BE2C (cell line): ENCODE measurements around the gene BTBD17.
A peak's percentile ranks its signal among the peaks of the same experiment; 100 is the strongest.

Experiments used
- DNase-seq: peaks from one replicate; pipeline ENCODE4 v3.0.0-alpha.2; 2020
- H3K27me3 ChIP-seq: fragments of 250-450 bp; sonication (Bioruptor Pico); 2 replicates; pipeline ENCODE4 v1.5.1; 2020; ENCODE audit warnings: mild to moderate bottlenecking
- H3K36me3 ChIP-seq: fragments of 250-450 bp; sonication (Bioruptor Pico); 2 replicates; pipeline ENCODE4 v1.5.1; 2020; ENCODE audit warnings: mild to moderate bottlenecking
- H3K4me1 ChIP-seq: fragments of 250-450 bp; sonication (Bioruptor Pico); 2 replicates; pipeline ENCODE4 v1.5.1; 2020
- H3K4me3 ChIP-seq: 2 replicates; pipeline ENCODE4 v1.5.1; 2011; ENCODE audit warnings: low read depth, low read length
- H3K9me3 ChIP-seq: fragments of 250-450 bp; sonication (Bioruptor Pico); 2 replicates; pipeline ENCODE4 v1.5.1; 2020
- TF ChIP-seq, protein P1 (sequence below): IDR thresholded peaks from 2 replicates; pipeline ENCODE4 v1.5.1; 2012; ENCODE audit warnings: mild to moderate bottlenecking, low read depth, low read length

Gene BTBD17

DNA sequence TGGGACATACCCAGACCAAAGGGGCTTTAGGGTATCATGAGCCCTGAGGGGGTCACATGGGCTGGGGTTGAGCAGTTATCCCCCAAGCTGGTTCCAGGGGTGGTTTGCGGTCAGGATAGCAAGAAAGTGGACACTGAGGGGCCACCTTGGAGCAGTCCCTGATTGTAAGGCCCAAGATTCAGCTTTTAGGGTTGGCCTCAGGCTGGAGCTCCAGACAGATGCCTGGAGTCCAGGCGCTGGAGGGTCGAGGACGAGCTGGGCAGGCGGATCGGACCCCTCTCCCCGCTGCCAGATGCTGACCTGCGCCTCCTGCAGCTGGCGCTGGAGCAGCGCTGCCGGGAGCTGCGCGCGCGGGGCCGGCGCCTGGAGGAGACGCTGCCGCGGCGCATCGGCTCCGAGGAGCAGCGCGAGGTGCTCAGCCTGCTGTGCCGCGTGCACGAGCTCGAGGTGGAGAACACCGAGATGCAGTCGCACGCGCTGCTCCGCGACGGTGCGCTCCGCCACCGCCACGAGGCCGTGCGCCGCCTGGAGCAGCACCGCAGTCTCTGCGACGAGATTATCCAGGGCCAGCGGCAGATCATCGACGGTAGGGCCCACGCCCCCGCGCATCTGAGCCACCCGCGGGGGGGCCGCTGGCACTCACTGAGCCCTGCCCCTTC, 10.0 kb downstream of the BTBD17 start:
- H3K9me3 ChIP-seq, result no peaks in the 10 kb centered on the region
- TF ChIP-seq, protein P1, sequence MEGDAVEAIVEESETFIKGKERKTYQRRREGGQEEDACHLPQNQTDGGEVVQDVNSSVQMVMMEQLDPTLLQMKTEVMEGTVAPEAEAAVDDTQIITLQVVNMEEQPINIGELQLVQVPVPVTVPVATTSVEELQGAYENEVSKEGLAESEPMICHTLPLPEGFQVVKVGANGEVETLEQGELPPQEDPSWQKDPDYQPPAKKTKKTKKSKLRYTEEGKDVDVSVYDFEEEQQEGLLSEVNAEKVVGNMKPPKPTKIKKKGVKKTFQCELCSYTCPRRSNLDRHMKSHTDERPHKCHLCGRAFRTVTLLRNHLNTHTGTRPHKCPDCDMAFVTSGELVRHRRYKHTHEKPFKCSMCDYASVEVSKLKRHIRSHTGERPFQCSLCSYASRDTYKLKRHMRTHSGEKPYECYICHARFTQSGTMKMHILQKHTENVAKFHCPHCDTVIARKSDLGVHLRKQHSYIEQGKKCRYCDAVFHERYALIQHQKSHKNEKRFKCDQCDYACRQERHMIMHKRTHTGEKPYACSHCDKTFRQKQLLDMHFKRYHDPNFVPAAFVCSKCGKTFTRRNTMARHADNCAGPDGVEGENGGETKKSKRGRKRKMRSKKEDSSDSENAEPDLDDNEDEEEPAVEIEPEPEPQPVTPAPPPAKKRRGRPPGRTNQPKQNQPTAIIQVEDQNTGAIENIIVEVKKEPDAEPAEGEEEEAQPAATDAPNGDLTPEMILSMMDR, result 0 out of 2 replicates have a peak, but pooled peaks have one; percentile 10
- H3K4me1 ChIP-seq, result no peaks in the 10 kb centered on the region
- peaks cover 100% of the 10 kb centered on the region for H3K27me3 ChIP-seq
- H3K4me3 ChIP-seq, result no peak overlapping the region
- H3K36me3 ChIP-seq, result no peaks in the 10 kb centered on the region
- DNase-seq, result peak; percentile 37

DNA sequence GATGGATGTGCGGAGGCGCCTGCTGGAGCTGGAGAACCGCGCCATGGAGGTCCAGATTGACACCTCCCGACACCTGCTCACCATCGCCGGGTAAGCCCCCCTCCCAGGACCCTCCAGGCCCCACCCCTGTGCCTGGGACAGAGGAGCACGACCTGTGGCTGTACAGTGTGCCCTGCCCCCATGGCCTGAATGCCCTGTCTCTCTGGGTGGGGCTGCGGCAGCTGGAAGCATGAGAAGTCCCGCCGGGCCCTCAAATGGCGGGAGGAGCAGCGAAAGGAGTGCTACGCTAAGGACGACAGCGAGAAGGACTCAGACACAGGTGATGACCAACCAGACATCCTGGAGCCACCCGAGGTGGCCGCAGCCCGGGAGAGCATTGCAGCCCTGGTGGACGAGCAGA, 11.2 kb downstream of the BTBD17 start:
- no peaks in the 10 kb centered on the region for H3K9me3 ChIP-seq
- H3K36me3 ChIP-seq, result no peaks in the 10 kb centered on the region
- DNase-seq, result no peak
- TF ChIP-seq, protein P1, result no peak
- H3K4me1 ChIP-seq, result no peaks in the 10 kb centered on the region
- peaks cover 98% of the 10 kb centered on the region for H3K27me3 ChIP-seq
- no peak overlapping the region for H3K4me3 ChIP-seq

DNA sequence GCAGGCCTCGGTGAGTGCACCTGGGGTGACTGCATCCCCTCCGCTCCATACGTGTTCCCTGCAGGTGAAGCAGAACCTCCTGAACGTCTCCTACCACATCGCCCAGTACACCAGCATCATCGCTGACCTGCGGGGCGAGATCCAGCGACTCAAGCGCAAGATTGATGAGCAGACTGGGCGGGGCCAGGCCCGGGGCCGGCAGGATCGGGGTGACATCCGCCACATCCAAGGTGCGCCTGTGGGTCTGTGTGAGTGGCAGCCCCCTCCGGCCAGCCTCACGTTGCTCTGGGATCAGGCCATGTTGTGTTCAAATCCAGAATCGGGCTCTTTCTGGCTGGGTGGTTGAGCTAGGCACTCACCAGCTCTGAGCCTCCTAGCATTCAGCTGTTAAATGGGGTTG, 12.5 kb downstream of the BTBD17 start:
- Histone ChIP-seq H3K27me3 (peaks cover 92% of the 10 kb centered on the region), H3K9me3 (no peaks in the 10 kb centered on the region), H3K36me3 (no peaks in the 10 kb centered on the region), H3K4me3 (no peak overlapping the region), H3K4me1 (no peaks in the 10 kb centered on the region)
- DNase-seq, result no peak
- TF ChIP-seq, protein P1, result no peak

DNA sequence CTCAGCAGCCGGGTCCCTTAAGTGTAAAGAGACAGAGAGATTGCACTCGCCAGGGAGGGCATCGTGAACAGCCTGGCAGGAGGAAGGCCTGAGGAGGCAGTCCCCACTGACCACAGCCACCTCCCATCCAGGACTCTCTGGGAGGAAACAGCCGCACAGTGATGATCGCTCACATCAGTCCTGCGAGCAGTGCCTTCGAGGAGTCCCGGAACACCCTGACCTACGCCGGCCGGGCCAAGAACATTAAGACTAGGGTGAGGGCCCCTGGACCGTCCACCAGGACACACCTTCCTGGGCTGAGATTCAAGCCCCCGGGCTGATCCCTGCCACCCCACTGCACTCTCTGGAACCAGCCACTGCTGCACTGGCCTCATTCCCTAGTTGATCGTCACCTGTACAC, 14.0 kb downstream of the BTBD17 start:
- TF ChIP-seq, protein P1, result no peak
- DNase-seq, result no peak
- Histone ChIP-seq H3K4me3 (no peak overlapping the region), H3K4me1 (no peaks in the 10 kb centered on the region), H3K36me3 (no peaks in the 10 kb centered on the region), H3K9me3 (no peaks in the 10 kb centered on the region), H3K27me3 (peaks cover 78% of the 10 kb centered on the region)

DNA sequence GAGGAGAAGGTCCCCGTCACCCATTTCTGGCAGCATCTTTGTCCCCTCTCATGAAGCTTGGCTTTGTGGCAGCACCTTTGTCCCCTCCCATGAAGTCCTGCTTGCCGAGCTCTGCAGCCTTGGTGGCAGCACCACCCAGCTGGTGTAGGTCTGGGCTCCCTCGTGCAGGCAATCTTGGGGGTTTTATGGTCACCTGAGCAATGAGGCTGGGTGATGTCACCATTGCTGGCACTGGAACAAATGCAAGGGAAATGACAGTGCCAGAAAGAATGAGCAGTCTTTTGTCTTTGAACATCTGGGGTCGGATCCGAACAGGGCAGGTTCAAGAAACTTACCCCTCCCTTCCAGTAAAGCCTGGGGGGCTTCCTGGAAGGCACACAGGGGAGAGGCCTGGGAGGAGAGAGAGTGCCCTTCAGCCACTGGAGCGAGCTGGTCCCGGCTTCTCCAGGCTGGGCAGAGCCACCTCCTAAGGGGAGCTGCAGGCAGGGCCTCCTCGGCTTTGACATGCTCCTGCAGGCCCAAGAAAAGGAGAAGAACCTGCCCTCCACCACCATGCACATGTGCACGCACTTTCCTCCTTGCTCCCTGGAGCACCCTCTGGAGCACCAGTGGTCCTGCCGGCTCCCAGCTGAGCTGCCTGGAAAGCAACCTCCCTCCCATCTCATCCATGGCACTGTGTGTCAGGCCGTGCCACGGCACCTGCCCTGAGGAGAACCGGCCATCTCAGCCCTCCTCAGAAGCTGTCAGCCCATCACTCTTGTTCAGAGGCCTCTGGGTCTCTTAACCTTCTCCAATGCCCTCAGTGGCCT, 16.0 kb downstream of the BTBD17 start:
- DNase-seq, result no peak
- H3K36me3 ChIP-seq, result no peaks in the 10 kb centered on the region
- no peaks in the 10 kb centered on the region for H3K9me3 ChIP-seq
- TF ChIP-seq, protein P1, result no peak
- no peaks in the 10 kb centered on the region for H3K4me1 ChIP-seq
- H3K27me3 ChIP-seq, result peaks cover 58% of the 10 kb centered on the region
- no peak overlapping the region for H3K4me3 ChIP-seq

DNA sequence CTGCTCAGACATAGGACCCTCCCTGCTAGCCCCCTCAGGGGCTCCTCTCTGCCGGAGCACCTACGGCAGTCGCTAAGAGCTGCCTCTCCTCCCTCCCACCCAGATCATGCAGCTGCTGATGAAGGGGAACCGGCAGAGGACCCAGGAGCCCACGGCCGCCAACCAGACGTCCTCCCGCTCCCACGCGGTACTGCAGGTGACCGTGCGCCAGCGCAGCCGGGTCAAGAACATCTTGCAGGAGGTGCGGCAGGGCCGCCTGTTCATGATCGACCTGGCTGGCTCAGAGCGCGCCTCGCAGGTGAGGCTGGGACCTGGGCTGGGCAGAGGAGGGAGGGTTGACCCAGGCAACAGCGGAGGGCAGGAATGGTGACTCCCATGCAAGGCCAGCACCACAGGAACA, 17.0 kb downstream of the BTBD17 start:
- H3K27me3 ChIP-seq, result peaks cover 51% of the 10 kb centered on the region
- TF ChIP-seq, protein P1, result no peak
- no peaks in the 10 kb centered on the region for H3K4me1 ChIP-seq
- no peaks in the 10 kb centered on the region for H3K9me3 ChIP-seq
- DNase-seq, result no peak
- no peak overlapping the region for H3K4me3 ChIP-seq
- no peaks in the 10 kb centered on the region for H3K36me3 ChIP-seq
